Lower leg skin (tissue), 4 donors: Measurements from ENCODE around the gene CCDC40. TPM values are rescaled to one million over a fixed set of nuclear protein-coding genes. Genes with fewer than 3 reads are reported as not detected.
A peak's percentile ranks its signal among the peaks of the same experiment; 100 is the strongest.

Source experiments
- DNase-seq, 2 donors: peaks; one replicate each; pipeline ENCODE4 v3.0.0-alpha.2; 2019; ENCODE audit warnings: low spot score in 2 of 2
- H3K4me3 ChIP-seq: fragments of 200-600 bp; sonication (generic); 2 replicates; pipeline ENCODE4 v1.5.1; 2017; ENCODE audit warnings: mild to moderate bottlenecking, low read depth; ENCODE audit not compliant: poor library complexity, severe bottlenecking
- POLR2A ChIP-seq, 2 donors: fragments of 450-650 bp; IDR thresholded peaks; one replicate each; pipeline ENCODE4 v1.6.1; 2016 to 2017; ENCODE audit warnings: antibody characterized with exemption in 2 of 2, mild to moderate bottlenecking in 1 of 2, moderate library complexity in 1 of 2
- WGBS, 2 donors: methylation state at CpG; one replicate each; pipeline ENCODE4 v1.1.5; 2018; 5-methylcytosine and 5-hydroxymethylcytosine counted together
- intact Hi-C: fragments of 100-400 bp; cut with DNase I; formaldehyde crosslinking; loops from one replicate; pipeline ENCODE4 v1.15.0; 2023; ENCODE audit warnings: low total_unique reads
- total RNA-seq, 4 donors: library from RNA; depleted of rRNA; stranded (reverse); fragments of >200 nt; gene quantifications; one replicate each; pipeline ENCODE4 v1.1.0, GENCODE V29; 2016
- TF ChIP-seq, protein P1 (sequence below), 3 donors: fragments of 450-650 bp; IDR thresholded peaks; one replicate each; pipeline ENCODE4 v1.5.1; 2016; ENCODE audit warnings: antibody characterized with exemption in 3 of 3, mild to moderate bottlenecking in 3 of 3, moderate library complexity in 2 of 3

CCDC40 gene
- total RNA-seq, 4 donors from 2014 or later, result 1.2 to 5.8 (median 2.1) TPM

DNA sequence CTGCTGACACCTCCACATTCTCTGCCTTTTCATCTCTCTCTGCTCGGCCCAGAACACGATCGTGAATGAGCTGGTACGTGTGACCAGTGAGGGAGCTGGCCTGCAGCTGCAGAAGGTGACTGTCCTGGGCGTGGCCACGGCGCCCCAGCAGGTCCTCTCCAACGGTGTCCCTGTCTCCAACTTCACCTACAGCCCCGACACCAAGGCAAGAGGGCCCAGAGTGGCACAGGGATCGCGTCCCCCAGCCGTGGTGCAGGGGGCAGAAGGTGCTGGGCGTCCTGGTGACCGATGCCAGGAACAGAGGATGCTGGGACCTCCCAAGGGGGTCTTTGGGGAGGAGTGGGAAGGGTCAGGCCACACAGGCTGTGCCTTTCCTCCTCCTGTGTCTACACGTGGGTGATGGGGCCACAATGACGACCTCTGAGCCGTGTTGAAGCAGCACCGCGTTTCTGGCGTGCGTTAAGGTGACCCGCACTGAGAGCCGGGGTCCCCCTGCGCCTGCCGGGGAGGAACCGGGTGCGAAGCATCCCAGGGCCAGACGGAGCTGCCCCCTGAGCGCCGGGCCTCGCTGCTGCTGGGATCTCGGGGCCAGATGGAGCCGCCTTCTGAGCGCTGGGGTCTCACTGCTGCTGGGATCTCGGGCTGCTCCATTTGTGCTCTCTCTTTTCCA is 82.3 kb downstream of the CCDC40 start:
- intact Hi-C loops, result no loop called here
- TF ChIP-seq POLR2A (IDR thresholded peaks at IDR 0.05), result no peak
- TF ChIP-seq, protein P1, sequence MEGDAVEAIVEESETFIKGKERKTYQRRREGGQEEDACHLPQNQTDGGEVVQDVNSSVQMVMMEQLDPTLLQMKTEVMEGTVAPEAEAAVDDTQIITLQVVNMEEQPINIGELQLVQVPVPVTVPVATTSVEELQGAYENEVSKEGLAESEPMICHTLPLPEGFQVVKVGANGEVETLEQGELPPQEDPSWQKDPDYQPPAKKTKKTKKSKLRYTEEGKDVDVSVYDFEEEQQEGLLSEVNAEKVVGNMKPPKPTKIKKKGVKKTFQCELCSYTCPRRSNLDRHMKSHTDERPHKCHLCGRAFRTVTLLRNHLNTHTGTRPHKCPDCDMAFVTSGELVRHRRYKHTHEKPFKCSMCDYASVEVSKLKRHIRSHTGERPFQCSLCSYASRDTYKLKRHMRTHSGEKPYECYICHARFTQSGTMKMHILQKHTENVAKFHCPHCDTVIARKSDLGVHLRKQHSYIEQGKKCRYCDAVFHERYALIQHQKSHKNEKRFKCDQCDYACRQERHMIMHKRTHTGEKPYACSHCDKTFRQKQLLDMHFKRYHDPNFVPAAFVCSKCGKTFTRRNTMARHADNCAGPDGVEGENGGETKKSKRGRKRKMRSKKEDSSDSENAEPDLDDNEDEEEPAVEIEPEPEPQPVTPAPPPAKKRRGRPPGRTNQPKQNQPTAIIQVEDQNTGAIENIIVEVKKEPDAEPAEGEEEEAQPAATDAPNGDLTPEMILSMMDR (IDR thresholded peaks at IDR 0.05), result no peak
- 88 to 89% methylated on average over 35 of the region's 35 CpGs for WGBS, 2 donors
- no peak overlapping the region for H3K4me3 ChIP-seq
- DNase-seq, result peak in 1 of 2 donors; percentile 69

DNA sequence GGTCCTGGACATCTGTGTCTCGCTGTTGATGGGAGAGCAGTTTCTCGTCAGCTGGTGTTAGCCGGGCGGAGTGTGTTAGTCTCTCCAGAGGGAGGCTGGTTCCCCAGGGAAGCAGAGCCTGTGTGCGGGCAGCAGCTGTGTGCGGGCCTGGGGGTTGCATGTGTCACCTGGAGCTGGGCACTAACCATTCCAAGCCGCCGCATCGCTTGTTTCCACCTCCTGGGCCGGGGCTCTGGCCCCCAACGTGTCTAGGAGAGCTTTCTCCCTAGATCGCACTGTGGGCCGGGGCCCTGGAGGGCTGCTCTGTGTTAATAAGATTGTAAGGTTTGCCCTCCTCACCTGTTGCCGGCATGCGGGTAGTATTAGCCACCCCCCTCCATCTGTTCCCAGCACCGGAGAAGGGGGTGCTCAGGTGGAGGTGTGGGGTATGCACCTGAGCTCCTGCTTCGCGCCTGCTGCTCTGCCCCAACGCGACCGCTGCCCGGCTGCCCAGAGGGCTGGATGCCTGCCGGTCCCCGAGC is 82.9 kb downstream of the CCDC40 start:
- TF ChIP-seq POLR2A (IDR thresholded peaks at IDR 0.05), result no peak
- TF ChIP-seq, protein P1 (IDR thresholded peaks at IDR 0.05), result no peak
- no peak overlapping the region for H3K4me3 ChIP-seq
- DNase-seq, result peak in 1 of 2 donors; percentile 78
- intact Hi-C loops, result no loop called here
- WGBS, 2 donors, result 86 to 89% methylated on average over 22 to 23 of the region's 24 CpGs

DNA sequence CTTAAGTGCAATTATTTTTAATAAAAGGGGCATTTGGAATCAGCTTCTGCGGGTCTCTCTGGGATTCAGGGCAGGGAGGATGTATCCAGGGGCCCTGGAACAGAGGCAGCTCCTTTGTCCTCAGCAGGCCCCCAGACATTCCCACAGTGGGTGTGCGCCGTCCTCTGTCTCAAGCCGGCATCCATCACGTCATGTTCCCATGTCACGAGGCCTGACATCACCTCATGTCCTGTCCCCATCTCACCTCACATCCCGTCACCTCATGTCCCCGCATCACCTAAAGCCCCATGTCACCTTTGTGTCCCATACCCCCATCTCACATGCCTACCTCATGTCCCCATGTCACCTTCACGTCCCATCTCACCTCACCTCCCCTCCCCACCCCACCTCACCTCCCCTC is 83.4 kb downstream of the CCDC40 start:
- TF ChIP-seq POLR2A (IDR thresholded peaks at IDR 0.05), result no peak
- TF ChIP-seq, protein P1 (IDR thresholded peaks at IDR 0.05), result no peak
- peak in 1 of 2 donors; percentile 42 for DNase-seq
- no peak overlapping the region for H3K4me3 ChIP-seq
- intact Hi-C loops, result no loop called here
- WGBS, 2 donors, result 86 to 94% methylated on average over 9 of the region's 9 CpGs

DNA sequence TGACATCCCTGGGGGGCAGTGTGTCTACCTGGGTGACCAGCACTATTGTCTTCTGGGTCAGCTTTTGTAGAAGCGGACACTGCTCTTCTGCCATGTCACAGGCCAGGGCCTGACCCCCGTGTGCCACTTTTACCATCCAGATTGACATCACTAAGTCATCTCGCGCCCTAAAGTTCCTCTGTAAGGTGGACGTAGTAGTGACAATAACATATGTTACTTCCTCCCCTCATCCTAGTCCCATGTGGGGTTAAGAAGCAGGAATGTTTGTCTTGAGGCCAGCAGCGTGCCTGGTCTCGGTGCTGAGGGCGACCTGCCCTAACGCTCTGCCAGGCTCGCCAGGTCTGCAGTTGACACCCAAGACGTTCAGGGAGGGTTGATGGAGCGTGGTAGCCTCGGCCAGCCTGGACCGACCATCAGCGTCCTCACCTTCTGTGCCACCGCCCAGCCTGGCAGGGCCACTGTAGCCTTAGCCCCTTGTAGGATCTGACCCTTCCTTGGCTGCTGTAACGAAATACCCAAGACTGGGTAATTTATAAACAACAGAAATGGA is 85.7 kb downstream of the CCDC40 start:
- H3K4me3 ChIP-seq, result no peak overlapping the region
- WGBS, 2 donors, result 90% methylated on average over 17 of the region's 17 CpGs
- peak in 1 of 2 donors; percentile 81 for DNase-seq
- intact Hi-C loops, result no loop called here
- TF ChIP-seq POLR2A (IDR thresholded peaks at IDR 0.05), result no peak
- TF ChIP-seq, protein P1 (IDR thresholded peaks at IDR 0.05), result no peak

DNA sequence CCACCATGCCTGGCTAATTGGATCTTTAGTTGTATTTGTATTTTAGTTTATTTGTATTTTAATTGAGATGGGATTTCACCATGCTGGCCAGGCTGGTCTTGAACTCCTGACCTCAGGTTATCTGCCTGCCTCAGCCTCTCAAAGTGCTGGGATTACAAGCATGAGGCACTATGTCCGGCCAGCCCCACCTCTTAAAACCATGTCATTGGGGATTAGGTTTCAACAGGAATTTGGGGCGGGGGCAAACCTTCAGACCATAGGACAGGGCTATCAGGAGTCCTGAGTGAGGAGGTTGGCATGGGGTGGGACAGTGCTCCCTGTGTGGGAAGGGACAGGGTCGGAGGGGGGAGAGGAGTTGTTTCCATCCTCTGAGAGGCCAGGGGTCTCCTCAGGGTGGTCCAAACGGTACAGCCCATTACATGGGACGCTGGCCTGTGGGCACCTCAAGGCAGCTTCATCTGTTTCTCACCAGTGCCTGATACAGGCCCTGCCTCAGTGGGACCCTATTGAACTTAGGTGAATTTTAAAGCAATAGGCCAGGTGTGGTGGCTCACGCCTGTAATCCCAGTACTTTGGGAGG is 86.6 kb downstream of the CCDC40 start:
- intact Hi-C loops, result no loop called here
- TF ChIP-seq, protein P1 (IDR thresholded peaks at IDR 0.05), result no peak
- no peak for TF ChIP-seq POLR2A (IDR thresholded peaks at IDR 0.05)
- peak in 1 of 2 donors; percentile 75 for DNase-seq
- H3K4me3 ChIP-seq, result no peak overlapping the region
- WGBS, 2 donors, result 79 to 88% methylated on average over 6 of the region's 6 CpGs
